Liver (tissue), 3 donors: ENCODE results near the gene HNRNPL.

ENCODE experiments used
- ATF3 ChIP-seq: IDR thresholded peaks from 2 replicates; pipeline ENCODE4 v1.6.1; 2016; ENCODE audit warnings: antibody characterized with exemption
- CTCF ChIP-seq: fragments of 150-350 bp; IDR thresholded peaks from 2 replicates; pipeline ENCODE4 v1.5.1; 2017; ENCODE audit warnings: improper control_type of control experiment, low read depth, low read length; ENCODE audit not compliant: missing input control
- GABPA ChIP-seq, 2 donors: IDR thresholded peaks in 1 of 2; conservative IDR thresholded peaks in 1 of 2; 2 replicates each; pipeline ENCODE4 v1.6.1; 2016; ENCODE audit warnings: antibody characterized with exemption in 2 of 2, mild to moderate bottlenecking in 1 of 2, moderate library complexity in 1 of 2
- HNF4G ChIP-seq: IDR thresholded peaks from 2 replicates; pipeline ENCODE4 v1.6.1; 2016; ENCODE audit warnings: antibody characterized with exemption
- JUND ChIP-seq, 2 donors: IDR thresholded peaks; 2 replicates each; pipeline ENCODE4 v1.6.1; 2016; ENCODE audit warnings: antibody characterized with exemption in 2 of 2
- MAX ChIP-seq: IDR thresholded peaks from 2 replicates; pipeline ENCODE4 v1.6.1; 2016; ENCODE audit warnings: antibody characterized with exemption
- NR2F2 ChIP-seq: IDR thresholded peaks from 2 replicates; pipeline ENCODE4 v1.6.1; 2016; ENCODE audit warnings: antibody characterized with exemption
- RAD21 ChIP-seq, 2 donors: IDR thresholded peaks; 2 replicates each; pipeline ENCODE4 v1.6.1; 2016; ENCODE audit warnings: antibody characterized with exemption in 2 of 2, mild to moderate bottlenecking in 2 of 2
- SP1 ChIP-seq: IDR thresholded peaks from 2 replicates; pipeline ENCODE4 v1.6.1; 2018; ENCODE audit warnings: antibody characterized with exemption, mild to moderate bottlenecking
- TAF1 ChIP-seq: conservative IDR thresholded peaks from 2 replicates; pipeline ENCODE4 v1.6.1; 2016; ENCODE audit warnings: antibody characterized with exemption, mild to moderate bottlenecking
- YY1 ChIP-seq: IDR thresholded peaks from 2 replicates; pipeline ENCODE4 v1.6.1; 2016; ENCODE audit warnings: antibody characterized with exemption, mild to moderate bottlenecking
- TF ChIP-seq, protein P1 (sequence below): IDR thresholded peaks from 2 replicates; pipeline ENCODE4 v1.6.1; 2016; ENCODE audit warnings: antibody characterized with exemption, mild to moderate bottlenecking
- TF ChIP-seq, protein P2 (sequence below): IDR thresholded peaks from 2 replicates; pipeline ENCODE4 v1.6.1; 2016; ENCODE audit warnings: antibody characterized with exemption
- donor health status: healthy.
- donor health status: healthy.

DNA sequence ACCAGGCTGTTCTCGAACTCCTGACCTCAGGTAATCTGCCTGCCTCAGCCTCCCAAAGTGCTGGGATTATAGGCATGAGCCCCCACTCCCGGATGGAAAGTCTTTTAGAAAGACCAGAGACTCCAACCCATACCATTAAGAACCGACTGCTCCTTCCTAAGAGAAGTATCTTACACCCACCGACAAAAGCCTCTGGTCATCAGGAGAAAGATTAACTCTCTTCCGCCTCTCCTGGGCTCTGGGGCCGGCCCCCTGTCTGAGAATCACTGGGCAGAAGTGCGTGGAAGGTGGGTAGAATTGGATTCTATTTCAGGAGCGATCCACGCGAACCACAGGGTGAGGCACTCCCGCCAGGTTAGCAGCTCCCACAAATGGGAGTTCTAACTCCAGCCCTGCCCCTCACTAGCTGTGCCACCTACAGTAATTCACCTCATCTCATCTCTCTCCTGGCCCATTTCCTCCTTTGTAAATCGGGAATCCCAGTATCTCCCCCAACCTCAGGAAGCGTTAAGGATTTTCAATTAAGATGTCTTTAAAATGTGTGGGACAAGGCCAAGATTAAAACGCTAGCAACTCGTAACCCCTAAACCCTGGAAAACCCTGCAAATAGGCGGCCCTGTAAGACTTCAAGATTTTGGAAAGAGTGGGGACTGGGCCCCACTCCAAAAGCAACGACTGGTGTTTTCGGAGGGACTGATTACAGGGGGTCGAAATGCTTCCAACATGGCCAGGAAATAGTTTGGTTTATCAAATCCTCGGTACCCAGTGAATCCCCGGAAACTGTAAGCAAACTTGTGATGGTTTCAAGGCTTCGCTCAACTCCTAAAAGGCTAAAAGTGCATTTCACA, 1.3 kb downstream of the HNRNPL start:
- TF ChIP-seq NR2F2 (no peak), JUND (IDR thresholded peaks at IDR 0.05) (no peak), CTCF (no peak), SP1 (no peak), YY1 (no peak), TAF1 (peak; percentile 13), ATF3 (no peak), RAD21 (IDR thresholded peaks at IDR 0.05) (no peak), HNF4G (no peak), GABPA (IDR thresholded peaks at IDR 0.05 in 1 of 2, conservative IDR thresholded peaks at IDR 0.05 in 1 of 2) (no peak), MAX (no peak)
- TF ChIP-seq, protein P1, sequence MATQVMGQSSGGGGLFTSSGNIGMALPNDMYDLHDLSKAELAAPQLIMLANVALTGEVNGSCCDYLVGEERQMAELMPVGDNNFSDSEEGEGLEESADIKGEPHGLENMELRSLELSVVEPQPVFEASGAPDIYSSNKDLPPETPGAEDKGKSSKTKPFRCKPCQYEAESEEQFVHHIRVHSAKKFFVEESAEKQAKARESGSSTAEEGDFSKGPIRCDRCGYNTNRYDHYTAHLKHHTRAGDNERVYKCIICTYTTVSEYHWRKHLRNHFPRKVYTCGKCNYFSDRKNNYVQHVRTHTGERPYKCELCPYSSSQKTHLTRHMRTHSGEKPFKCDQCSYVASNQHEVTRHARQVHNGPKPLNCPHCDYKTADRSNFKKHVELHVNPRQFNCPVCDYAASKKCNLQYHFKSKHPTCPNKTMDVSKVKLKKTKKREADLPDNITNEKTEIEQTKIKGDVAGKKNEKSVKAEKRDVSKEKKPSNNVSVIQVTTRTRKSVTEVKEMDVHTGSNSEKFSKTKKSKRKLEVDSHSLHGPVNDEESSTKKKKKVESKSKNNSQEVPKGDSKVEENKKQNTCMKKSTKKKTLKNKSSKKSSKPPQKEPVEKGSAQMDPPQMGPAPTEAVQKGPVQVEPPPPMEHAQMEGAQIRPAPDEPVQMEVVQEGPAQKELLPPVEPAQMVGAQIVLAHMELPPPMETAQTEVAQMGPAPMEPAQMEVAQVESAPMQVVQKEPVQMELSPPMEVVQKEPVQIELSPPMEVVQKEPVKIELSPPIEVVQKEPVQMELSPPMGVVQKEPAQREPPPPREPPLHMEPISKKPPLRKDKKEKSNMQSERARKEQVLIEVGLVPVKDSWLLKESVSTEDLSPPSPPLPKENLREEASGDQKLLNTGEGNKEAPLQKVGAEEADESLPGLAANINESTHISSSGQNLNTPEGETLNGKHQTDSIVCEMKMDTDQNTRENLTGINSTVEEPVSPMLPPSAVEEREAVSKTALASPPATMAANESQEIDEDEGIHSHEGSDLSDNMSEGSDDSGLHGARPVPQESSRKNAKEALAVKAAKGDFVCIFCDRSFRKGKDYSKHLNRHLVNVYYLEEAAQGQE: no peak
- TF ChIP-seq, protein P2, sequence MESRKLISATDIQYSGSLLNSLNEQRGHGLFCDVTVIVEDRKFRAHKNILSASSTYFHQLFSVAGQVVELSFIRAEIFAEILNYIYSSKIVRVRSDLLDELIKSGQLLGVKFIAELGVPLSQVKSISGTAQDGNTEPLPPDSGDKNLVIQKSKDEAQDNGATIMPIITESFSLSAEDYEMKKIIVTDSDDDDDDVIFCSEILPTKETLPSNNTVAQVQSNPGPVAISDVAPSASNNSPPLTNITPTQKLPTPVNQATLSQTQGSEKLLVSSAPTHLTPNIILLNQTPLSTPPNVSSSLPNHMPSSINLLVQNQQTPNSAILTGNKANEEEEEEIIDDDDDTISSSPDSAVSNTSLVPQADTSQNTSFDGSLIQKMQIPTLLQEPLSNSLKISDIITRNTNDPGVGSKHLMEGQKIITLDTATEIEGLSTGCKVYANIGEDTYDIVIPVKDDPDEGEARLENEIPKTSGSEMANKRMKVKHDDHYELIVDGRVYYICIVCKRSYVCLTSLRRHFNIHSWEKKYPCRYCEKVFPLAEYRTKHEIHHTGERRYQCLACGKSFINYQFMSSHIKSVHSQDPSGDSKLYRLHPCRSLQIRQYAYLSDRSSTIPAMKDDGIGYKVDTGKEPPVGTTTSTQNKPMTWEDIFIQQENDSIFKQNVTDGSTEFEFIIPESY: no peak
